Activated CD4-positive, alpha-beta memory T cell treated with anti-CD3 and anti-CD28 coated beads for 36 hours (primary cell): Measurements from ENCODE around the gene MAOA. TPM values are rescaled to one million over a fixed set of nuclear protein-coding genes. Genes with fewer than 3 reads are reported as not detected.
"Not testable (repeated sequence)": the region's sequence is repeated elsewhere in the genome, so short reads cannot be mapped to it uniquely, and the experiment has no call there.

Source experiments
- CTCF ChIA-PET: fragments of 350-600 bp; sonication (Branson Sonifier 250); formaldehyde crosslinking; loops from one replicate; lab custom pipeline; 2021; ENCODE audit warnings: antibody characterized with exemption, inconsistent platforms; lab: Charles Lee
- POLR2A ChIA-PET: fragments of 350-600 bp; sonication (Branson Sonifier 250); formaldehyde crosslinking; loops from one replicate; lab custom pipeline; 2021; ENCODE audit warnings: antibody characterized with exemption; lab: Charles Lee
- DNase-seq: peaks from one replicate; pipeline ENCODE4 v3.0.0-alpha.2; 2020
- H3K27ac Mint-ChIP-seq: one replicate; pipeline ENCODE4 v1.8.0; 2021; ENCODE audit warnings: mixed read lengths
- H3K27me3 Mint-ChIP-seq: one replicate; pipeline ENCODE4 v1.8.0; 2021; ENCODE audit warnings: mixed read lengths
- H3K36me3 Mint-ChIP-seq: one replicate; pipeline ENCODE4 v1.8.0; 2021; ENCODE audit warnings: mixed read lengths
- H3K4me1 Mint-ChIP-seq: one replicate; pipeline ENCODE4 v1.8.0; 2021; ENCODE audit warnings: low read depth, mixed read lengths
- H3K4me3 Mint-ChIP-seq: one replicate; pipeline ENCODE4 v1.8.0; 2021; ENCODE audit warnings: mild to moderate bottlenecking, mixed read lengths
- H3K9me3 Mint-ChIP-seq: one replicate; pipeline ENCODE4 v1.8.0; 2021; ENCODE audit warnings: mixed read lengths
- intact Hi-C: fragments of 100-400 bp; cut with micrococcal nuclease; formaldehyde crosslinking; loops from one replicate; pipeline ENCODE4 v1.15.1; 2023
- total RNA-seq, 2 experiments: library from RNA; stranded (reverse); gene quantifications; one replicate each; pipeline ENCODE4 v1.2.3, GENCODE V29; 2021

MAOA gene
- 10 to 100 TPM; 14.8 to 16.8 TPM for total RNA-seq

GRCh38 chrX:43656005-43656494 is at the start of gene MAOA:
Gene MAOA, plus strand, starts transcription at chrX:43656299. Its CDS starts 43 bp downstream, at chrX:43656342.
- intact Hi-C loops, result no loop called here
- H3K9me3 Mint-ChIP-seq, result no peaks in the 10 kb centered on the region
- CTCF ChIA-PET, result interaction anchor here (0.8 kb wide), 1 partner anchor 96 kb away, joined by 3 read pairs; no protein-coding TSS in a partner anchor

GRCh38 chrX:43612400-43612799 is 43.7 kb upstream of the MAOA start:
- Mint-ChIP-seq H3K4me1 (no peaks in the 10 kb centered on the region), H3K9me3 (no peaks in the 10 kb centered on the region), H3K27me3 (no peaks in the 10 kb centered on the region), H3K27ac (no peak overlapping the region), H3K36me3 (no peaks in the 10 kb centered on the region), H3K4me3 (no peak overlapping the region)
- intact Hi-C loops, result no loop called here
- CTCF ChIA-PET, result no interaction called here
- POLR2A ChIA-PET, result no interaction called here
- no peak for DNase-seq

More at GRCh38 chrX:43656005-43656494, at the start of gene MAOA:
- Mint-ChIP-seq H3K27ac (peak within 1 kb of the TSS; percentile 33), H3K27me3 (no peaks in the 10 kb centered on the region), H3K4me3 (peak within 1 kb of the TSS; percentile 85), H3K4me1 (no peaks in the 10 kb centered on the region), H3K36me3 (no peaks in the 10 kb centered on the region)
- POLR2A ChIA-PET, result no interaction called here
- DNase-seq, result peak; percentile 34

GRCh38 chrX:43615660-43616059 is 40.4 kb upstream of the MAOA start:
- H3K4me3 Mint-ChIP-seq, result no peak overlapping the region
- H3K4me1 Mint-ChIP-seq, result no peaks in the 10 kb centered on the region
- intact Hi-C loops, result no loop called here
- H3K27me3 Mint-ChIP-seq, result no peaks in the 10 kb centered on the region
- ChIA-PET POLR2A (no interaction called here), CTCF (no interaction called here)
- no peaks in the 10 kb centered on the region for H3K9me3 Mint-ChIP-seq
- DNase-seq, result no peak
- H3K36me3 Mint-ChIP-seq, result no peaks in the 10 kb centered on the region
- H3K27ac Mint-ChIP-seq, result no peak overlapping the region

GRCh38 chrX:43618366-43619205 is 37.5 kb upstream of the MAOA start:
- H3K4me3 Mint-ChIP-seq, result no peak overlapping the region
- no peaks in the 10 kb centered on the region for H3K27me3 Mint-ChIP-seq
- H3K36me3 Mint-ChIP-seq, result no peaks in the 10 kb centered on the region
- no peaks in the 10 kb centered on the region for H3K9me3 Mint-ChIP-seq
- DNase-seq, result no peak
- H3K27ac Mint-ChIP-seq, result no peak overlapping the region
- ChIA-PET CTCF (no interaction called here), POLR2A (no interaction called here)
- H3K4me1 Mint-ChIP-seq, result peaks cover 8% of the 10 kb centered on the region
- intact Hi-C loops, result no loop called here

GRCh38 chrX:43619861-43620260 is 36.2 kb upstream of the MAOA start:
- DNase-seq, result not testable (repeated sequence)

GRCh38 chrX:43627147-43627546 is 29.0 kb upstream of the MAOA start:
- ChIA-PET CTCF (no interaction called here), POLR2A (interaction anchor here (0.7 kb wide), 1 partner anchor 1160 kb away, joined by 3 read pairs; no protein-coding TSS in a partner anchor)
- Mint-ChIP-seq H3K27ac (peak overlapping the region; percentile 81), H3K36me3 (peaks cover 3% of the 10 kb centered on the region), H3K9me3 (peaks cover 3% of the 10 kb centered on the region), H3K4me1 (peaks cover 28% of the 10 kb centered on the region), H3K4me3 (no peak overlapping the region), H3K27me3 (peaks cover 1% of the 10 kb centered on the region)
- no peak for DNase-seq
- intact Hi-C loops, result loop anchor here (1.0 kb wide), 1 partner anchor 17 kb away; no protein-coding TSS in a partner anchor

More at GRCh38 chrX:43619861-43620260, 36.2 kb upstream of the MAOA start:
- CTCF ChIA-PET, H3K4me3 Mint-ChIP-seq, intact Hi-C loops, H3K27ac Mint-ChIP-seq, H3K4me1 Mint-ChIP-seq, POLR2A ChIA-PET, H3K27me3 Mint-ChIP-seq, H3K9me3 Mint-ChIP-seq, H3K36me3 Mint-ChIP-seq: not testable (repeated sequence)

GRCh38 chrX:43627669-43628068 is 28.4 kb upstream of the MAOA start:
- POLR2A ChIA-PET, result interaction anchor here (0.6 to 0.7 kb wide), 2 partner anchors 110 to 1160 kb away, joined by 3 read pairs; no protein-coding TSS in a partner anchor
- peak overlapping the region; percentile 81 for H3K27ac Mint-ChIP-seq
- intact Hi-C loops, result loop anchor here (1.0 kb wide), 1 partner anchor 17 kb away; no protein-coding TSS in a partner anchor
- H3K36me3 Mint-ChIP-seq, result peaks cover 3% of the 10 kb centered on the region
- CTCF ChIA-PET, result no interaction called here
- H3K4me1 Mint-ChIP-seq, result peaks cover 28% of the 10 kb centered on the region
- H3K9me3 Mint-ChIP-seq, result peaks cover 3% of the 10 kb centered on the region
- no peak overlapping the region for H3K4me3 Mint-ChIP-seq
- H3K27me3 Mint-ChIP-seq, result peaks cover 1% of the 10 kb centered on the region
- peak; percentile 12 for DNase-seq

- Mint-ChIP-seq H3K36me3 (peaks cover under 1% of the 10 kb centered on the region), H3K27me3 (peaks cover 1% of the 10 kb centered on the region), H3K27ac (no peak overlapping the region), H3K4me1 (peaks cover 20% of the 10 kb centered on the region), H3K4me3 (no peak overlapping the region), H3K9me3 (peaks cover under 1% of the 10 kb centered on the region)
- ChIA-PET POLR2A (no interaction called here), CTCF (no interaction called here)
- intact Hi-C loops, result no loop called here
- DNase-seq, result no peak
These were observed 26.9 kb upstream of the MAOA start for GRCh38 chrX:43629229-43629628.

- Mint-ChIP-seq H3K4me1 (peaks cover 18% of the 10 kb centered on the region), H3K36me3 (no peaks in the 10 kb centered on the region), H3K4me3 (no peak overlapping the region), H3K27me3 (peaks cover 1% of the 10 kb centered on the region), H3K27ac (no peak overlapping the region), H3K9me3 (no peaks in the 10 kb centered on the region)
- intact Hi-C loops, result no loop called here
- ChIA-PET CTCF (no interaction called here), POLR2A (no interaction called here)
- no peak for DNase-seq
These were observed 24.3 kb upstream of the MAOA start for GRCh38 chrX:43631841-43632240.

- no peak overlapping the region for H3K27ac Mint-ChIP-seq
- CTCF ChIA-PET, result no interaction called here
- no peaks in the 10 kb centered on the region for H3K36me3 Mint-ChIP-seq
- DNase-seq, result no peak
- no peaks in the 10 kb centered on the region for H3K9me3 Mint-ChIP-seq
- H3K27me3 Mint-ChIP-seq, result peaks cover 3% of the 10 kb centered on the region
- intact Hi-C loops, result no loop called here
- no peak overlapping the region for H3K4me3 Mint-ChIP-seq
- POLR2A ChIA-PET, result no interaction called here
- peaks cover 6% of the 10 kb centered on the region for H3K4me1 Mint-ChIP-seq
These were observed 23.0 kb upstream of the MAOA start for GRCh38 chrX:43633081-43633480.

- Mint-ChIP-seq H3K9me3 (no peaks in the 10 kb centered on the region), H3K36me3 (no peaks in the 10 kb centered on the region), H3K27ac (no peak overlapping the region), H3K27me3 (peaks cover 3% of the 10 kb centered on the region), H3K4me3 (no peak overlapping the region), H3K4me1 (peaks cover 5% of the 10 kb centered on the region)
- intact Hi-C loops, result no loop called here
- DNase-seq, result no peak
- CTCF ChIA-PET, result no interaction called here
- POLR2A ChIA-PET, result no interaction called here
These were observed 22.3 kb upstream of the MAOA start for GRCh38 chrX:43633757-43634156.

- DNase-seq, result no peak
- ChIA-PET CTCF (no interaction called here), POLR2A (no interaction called here)
- Mint-ChIP-seq H3K4me1 (peaks cover 13% of the 10 kb centered on the region), H3K4me3 (no peak overlapping the region), H3K27ac (no peak overlapping the region), H3K36me3 (no peaks in the 10 kb centered on the region), H3K9me3 (no peaks in the 10 kb centered on the region), H3K27me3 (peaks cover 5% of the 10 kb centered on the region)
- intact Hi-C loops, result no loop called here
These were observed 15.6 kb upstream of the MAOA start for GRCh38 chrX:43640482-43640881.
